ENCODE results near the gene CALM3. TPM values are rescaled to one million over a fixed set of nuclear protein-coding genes. Genes with fewer than 3 reads are reported as not detected.

CALM3 gene
- polyA plus RNA-seq, 1 donor (not counting 4 experiments of a cell fraction or from before 2014, with no cell fraction given) = 411 TPM

DNA sequence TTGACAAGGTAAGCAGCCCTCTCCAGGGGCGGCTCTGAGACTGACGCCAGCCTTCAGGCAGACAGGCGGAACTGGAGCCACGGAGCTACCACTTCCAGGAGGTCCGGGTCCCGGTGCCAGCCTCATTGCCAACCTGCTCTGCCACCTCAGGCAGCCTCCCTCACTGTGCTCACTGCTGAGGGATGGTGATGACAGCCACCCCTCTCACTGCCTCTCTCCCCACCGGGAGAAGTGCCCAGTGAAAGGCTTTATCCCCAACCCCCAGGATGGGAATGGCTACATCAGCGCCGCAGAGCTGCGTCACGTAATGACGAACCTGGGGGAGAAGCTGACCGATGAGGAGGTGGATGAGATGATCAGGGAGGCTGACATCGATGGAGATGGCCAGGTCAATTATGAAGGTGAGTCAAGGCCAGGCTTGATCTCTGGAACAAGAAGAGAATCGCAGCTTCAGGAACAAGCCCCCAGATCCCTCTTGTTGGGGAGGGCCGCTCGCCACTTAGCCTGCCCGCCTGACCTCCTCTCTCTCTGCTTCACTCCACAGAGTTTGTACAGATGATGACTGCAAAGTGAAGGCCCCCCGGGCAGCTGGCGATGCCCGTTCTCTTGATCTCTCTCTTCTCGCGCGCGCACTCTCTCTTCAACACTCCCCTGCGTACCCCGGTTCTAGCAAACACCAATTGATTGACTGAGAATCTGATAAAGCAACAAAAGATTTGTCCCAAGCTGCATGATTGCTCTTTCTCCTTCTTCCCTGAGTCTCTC is 7.6 kb downstream of the CALM3 start:
- no peak overlapping the region for H2AFZ ChIP-seq (ENCODE audit: control insufficient read depth, low read length)
- H3K9ac ChIP-seq (ENCODE audit: control insufficient read depth, extremely low read depth, insufficient read depth, low read length) = no peak overlapping the region
- no peak for DNase-seq (ENCODE audit: low read depth, low spot score)
- peaks cover 46 to 54% of the 10 kb centered on the region in 2 experiments for H3K36me3 ChIP-seq (ENCODE audit: control insufficient read depth in 2 of 2, extremely low read depth in 1 of 2, insufficient read depth in 2 of 2, low read length in 2 of 2)
- TF ChIP-seq, protein P1, sequence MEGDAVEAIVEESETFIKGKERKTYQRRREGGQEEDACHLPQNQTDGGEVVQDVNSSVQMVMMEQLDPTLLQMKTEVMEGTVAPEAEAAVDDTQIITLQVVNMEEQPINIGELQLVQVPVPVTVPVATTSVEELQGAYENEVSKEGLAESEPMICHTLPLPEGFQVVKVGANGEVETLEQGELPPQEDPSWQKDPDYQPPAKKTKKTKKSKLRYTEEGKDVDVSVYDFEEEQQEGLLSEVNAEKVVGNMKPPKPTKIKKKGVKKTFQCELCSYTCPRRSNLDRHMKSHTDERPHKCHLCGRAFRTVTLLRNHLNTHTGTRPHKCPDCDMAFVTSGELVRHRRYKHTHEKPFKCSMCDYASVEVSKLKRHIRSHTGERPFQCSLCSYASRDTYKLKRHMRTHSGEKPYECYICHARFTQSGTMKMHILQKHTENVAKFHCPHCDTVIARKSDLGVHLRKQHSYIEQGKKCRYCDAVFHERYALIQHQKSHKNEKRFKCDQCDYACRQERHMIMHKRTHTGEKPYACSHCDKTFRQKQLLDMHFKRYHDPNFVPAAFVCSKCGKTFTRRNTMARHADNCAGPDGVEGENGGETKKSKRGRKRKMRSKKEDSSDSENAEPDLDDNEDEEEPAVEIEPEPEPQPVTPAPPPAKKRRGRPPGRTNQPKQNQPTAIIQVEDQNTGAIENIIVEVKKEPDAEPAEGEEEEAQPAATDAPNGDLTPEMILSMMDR (optimal IDR thresholded peaks at IDR 0.05 in 1 of 3, IDR thresholded peaks at IDR 0.05 in 1 of 3, conservative IDR thresholded peaks at IDR 0.05 in 1 of 3; ENCODE audit: extremely low read depth in 1 of 3, insufficient read depth in 2 of 3, low read length in 3 of 3) = no peak
- TF ChIP-seq EZH2 (IDR thresholded peaks at IDR 0.05; ENCODE audit: low read length) = no peak
- peaks cover 38% of the 10 kb centered on the region for H3K79me2 ChIP-seq (ENCODE audit: control insufficient read depth, insufficient read depth, low read length)
- FAIRE-seq = no peak
- H3K4me3 ChIP-seq (ENCODE audit: control insufficient read depth in 2 of 3, extremely low read depth in 1 of 3, insufficient read depth in 2 of 3, low read depth in 1 of 3, low read length in 3 of 3) = no peak overlapping the region
- H4K20me1 ChIP-seq (ENCODE audit: control insufficient read depth, extremely low read depth, insufficient read depth, low read length) = peaks cover 19% of the 10 kb centered on the region
- dilution Hi-C loops (cut with MboI; ENCODE audit: extremely low pct_ligation_motif_present, low sequenced_read_pairs) = no loop called here
- no peaks in the 10 kb centered on the region for H3K9me3 ChIP-seq (ENCODE audit: control insufficient read depth, low read depth, low read length)
- H3K4me2 ChIP-seq (ENCODE audit: control insufficient read depth, extremely low read depth, insufficient read depth, low read depth, low read length) = no peak overlapping the region
- H3K27me3 ChIP-seq (ENCODE audit: control insufficient read depth, extremely low read depth, insufficient read depth, low read length) = no peaks in the 10 kb centered on the region
- H3K27ac ChIP-seq (ENCODE audit: control insufficient read depth, insufficient read depth, low read length) = no peak overlapping the region
- H3K9me1 ChIP-seq (ENCODE audit: control insufficient read depth, extremely low read depth, insufficient read depth, low read length) = no peaks in the 10 kb centered on the region
- peaks cover 15% of the 10 kb centered on the region for H3K4me1 ChIP-seq (ENCODE audit: control insufficient read depth, extremely low read depth, insufficient read depth, low read length)

DNA sequence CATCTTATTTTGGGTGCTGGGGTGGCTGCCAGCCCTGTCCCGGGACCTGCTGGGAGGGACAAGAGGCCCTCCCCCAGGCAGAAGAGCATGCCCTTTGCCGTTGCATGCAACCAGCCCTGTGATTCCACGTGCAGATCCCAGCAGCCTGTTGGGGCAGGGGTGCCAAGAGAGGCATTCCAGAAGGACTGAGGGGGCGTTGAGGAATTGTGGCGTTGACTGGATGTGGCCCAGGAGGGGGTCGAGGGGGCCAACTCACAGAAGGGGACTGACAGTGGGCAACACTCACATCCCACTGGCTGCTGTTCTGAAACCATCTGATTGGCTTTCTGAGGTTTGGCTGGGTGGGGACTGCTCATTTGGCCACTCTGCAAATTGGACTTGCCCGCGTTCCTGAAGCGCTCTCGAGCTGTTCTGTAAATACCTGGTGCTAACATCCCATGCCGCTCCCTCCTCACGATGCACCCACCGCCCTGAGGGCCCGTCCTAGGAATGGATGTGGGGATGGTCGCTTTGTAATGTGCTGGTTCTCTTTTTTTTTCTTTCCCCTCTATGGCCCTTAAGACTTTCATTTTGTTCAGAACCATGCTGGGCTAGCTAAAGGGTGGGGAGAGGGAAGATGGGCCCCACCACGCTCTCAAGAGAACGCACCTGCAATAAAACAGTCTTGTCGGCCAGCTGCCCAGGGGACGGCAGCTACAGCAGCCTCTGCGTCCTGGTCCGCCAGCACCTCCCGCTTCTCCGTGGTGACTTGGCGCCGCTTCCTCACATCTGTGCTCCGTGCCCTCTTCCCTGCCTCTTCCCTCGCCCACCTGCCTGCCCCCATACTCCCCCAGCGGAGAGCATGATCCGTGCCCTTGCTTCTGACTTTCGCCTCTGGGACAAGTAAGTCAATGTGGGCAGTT is 8.6 kb downstream of the CALM3 start:
- Histone ChIP-seq H3K36me3 (ENCODE audit: control insufficient read depth in 2 of 2, extremely low read depth in 1 of 2, insufficient read depth in 2 of 2, low read length in 2 of 2) (peaks cover 45 to 54% of the 10 kb centered on the region in 2 experiments), H3K9me1 (ENCODE audit: control insufficient read depth, extremely low read depth, insufficient read depth, low read length) (no peaks in the 10 kb centered on the region), H4K20me1 (ENCODE audit: control insufficient read depth, extremely low read depth, insufficient read depth, low read length) (peaks cover 19% of the 10 kb centered on the region), H3K4me1 (ENCODE audit: control insufficient read depth, extremely low read depth, insufficient read depth, low read length) (peaks cover 15% of the 10 kb centered on the region), H3K4me3 (ENCODE audit: control insufficient read depth in 2 of 3, extremely low read depth in 1 of 3, insufficient read depth in 2 of 3, low read depth in 1 of 3, low read length in 3 of 3) (no peak overlapping the region), H3K27me3 (ENCODE audit: control insufficient read depth, extremely low read depth, insufficient read depth, low read length) (no peaks in the 10 kb centered on the region), H3K79me2 (ENCODE audit: control insufficient read depth, insufficient read depth, low read length) (peaks cover 28% of the 10 kb centered on the region), H3K27ac (ENCODE audit: control insufficient read depth, insufficient read depth, low read length) (no peak overlapping the region), H3K4me2 (ENCODE audit: control insufficient read depth, extremely low read depth, insufficient read depth, low read depth, low read length) (no peak overlapping the region), H3K9me3 (ENCODE audit: control insufficient read depth, low read depth, low read length) (no peaks in the 10 kb centered on the region), H3K9ac (ENCODE audit: control insufficient read depth, extremely low read depth, insufficient read depth, low read length) (no peak overlapping the region), H2AFZ (ENCODE audit: control insufficient read depth, low read length) (no peak overlapping the region)
- no peak for DNase-seq (ENCODE audit: low read depth, low spot score)
- TF ChIP-seq, protein P1 (optimal IDR thresholded peaks at IDR 0.05 in 1 of 3, IDR thresholded peaks at IDR 0.05 in 1 of 3, conservative IDR thresholded peaks at IDR 0.05 in 1 of 3; ENCODE audit: extremely low read depth in 1 of 3, insufficient read depth in 2 of 3, low read length in 3 of 3) = no peak
- TF ChIP-seq EZH2 (IDR thresholded peaks at IDR 0.05; ENCODE audit: low read length) = no peak
- FAIRE-seq = no peak
- dilution Hi-C loops (cut with MboI; ENCODE audit: extremely low pct_ligation_motif_present, low sequenced_read_pairs) = no loop called here
